Measurements from ENCODE around the gene NYNRIN.
A peak's percentile ranks its signal among the peaks of the same experiment; 100 is the strongest.
"Not testable (repeated sequence)": the region's sequence is repeated elsewhere in the genome, so short reads cannot be mapped to it uniquely, and the experiment has no call there.

The NYNRIN gene

DNA sequence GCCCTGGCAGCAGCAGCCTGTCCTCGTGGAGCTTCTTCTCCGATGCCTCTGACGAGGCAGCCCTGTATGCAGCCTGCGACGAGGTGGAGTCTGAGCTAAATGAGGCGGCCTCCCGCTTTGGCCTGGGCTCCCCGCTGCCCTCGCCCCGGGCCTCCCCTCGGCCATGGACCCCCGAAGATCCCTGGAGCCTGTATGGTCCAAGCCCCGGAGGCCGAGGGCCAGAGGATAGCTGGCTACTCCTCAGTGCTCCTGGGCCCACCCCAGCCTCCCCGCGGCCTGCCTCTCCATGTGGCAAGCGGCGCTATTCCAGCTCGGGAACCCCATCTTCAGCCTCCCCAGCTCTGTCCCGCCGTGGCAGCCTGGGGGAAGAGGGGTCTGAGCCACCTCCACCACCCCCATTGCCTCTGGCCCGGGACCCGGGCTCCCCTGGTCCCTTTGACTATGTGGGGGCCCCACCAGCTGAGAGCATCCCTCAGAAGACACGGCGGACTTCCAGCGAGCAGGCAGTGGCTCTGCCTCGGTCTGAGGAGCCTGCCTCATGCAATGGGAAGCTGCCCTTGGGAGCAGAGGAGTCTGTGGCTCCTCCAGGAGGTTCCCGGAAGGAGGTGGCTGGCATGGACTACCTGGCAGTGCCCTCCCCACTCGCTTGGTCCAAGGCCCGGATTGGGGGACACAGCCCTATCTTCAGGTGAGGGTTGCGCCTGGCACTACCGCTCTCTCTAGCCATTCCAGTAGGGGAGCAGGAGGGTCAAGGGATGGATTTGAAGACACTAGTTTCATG lies 28.7 kb upstream of the NYNRIN start:
- Histone ChIP-seq H2AK5ac (ENCODE audit: low read depth, low read length) (peak overlapping the region; percentile 72), H3K27ac (replicated peaks; ENCODE audit: low read length) (no peak overlapping the region), H2AFZ (ENCODE audit: low read length) (no peak overlapping the region), H4K8ac (ENCODE audit: low read depth, low read length) (peak overlapping the region; percentile 2), H3K4me1 (ENCODE audit: control insufficient read depth in 2 of 2, insufficient read depth in 1 of 2, low read depth in 1 of 2, low read length in 2 of 2) (peaks cover 11 to 16% of the 10 kb centered on the region in 2 donors), H3K4me2 (ENCODE audit: insufficient read depth, low read length, poor library complexity, severe bottlenecking) (no peak overlapping the region), H3K23ac (ENCODE audit: low read depth, low read length, poor library complexity) (peak overlapping the region; percentile 48), H3K9ac (ENCODE audit: low read depth, low read length, poor library complexity) (peak overlapping the region; percentile 17), H2BK120ac (ENCODE audit: low read depth, low read length) (peak overlapping the region; percentile 99), H2BK12ac (ENCODE audit: low read length) (peak overlapping the region; percentile 36), H4K91ac (ENCODE audit: low read depth, low read length, poor library complexity) (no peak overlapping the region), H3K4ac (ENCODE audit: low read length) (peak overlapping the region; percentile 70), H3K18ac (ENCODE audit: low read length) (peak overlapping the region; percentile 55), H3K9me3 (replicated peaks in 1 of 2; ENCODE audit: control insufficient read depth in 2 of 2, insufficient read depth in 1 of 2, low read depth in 1 of 2, low read length in 2 of 2) (no peaks in the 10 kb centered on the region), H3K4me3 (ENCODE audit: low read length in 2 of 2) (no peak overlapping the region), H3K14ac (ENCODE audit: low read length) (no peak overlapping the region), H3K27me3 (ENCODE audit: control insufficient read depth in 3 of 3, insufficient read depth in 3 of 3, low read depth in 1 of 3, low read length in 3 of 3) (no peaks in the 10 kb centered on the region), H3K79me1 (ENCODE audit: low read depth, low read length) (peaks cover 2% of the 10 kb centered on the region), H3K36me3 (replicated peaks in 1 of 2; ENCODE audit: control insufficient read depth in 2 of 2, insufficient read depth in 2 of 2, low read length in 2 of 2) (peaks cover 23 to 50% of the 10 kb centered on the region in 2 donors), H2BK5ac (ENCODE audit: low read length) (peak overlapping the region; percentile 84), H2BK15ac (ENCODE audit: low read length) (peak overlapping the region; percentile 61)
- WGBS, 2 donors (ENCODE audit: extremely low coverage in 2 of 2, insufficient read length in 2 of 2, insufficient replicate concordance in 1 of 2), result no CpG with 5 or more reads among the region's 32 CpGs
- DNase-seq (ENCODE audit: low spot score), result no peak

- Histone ChIP-seq H2BK15ac (ENCODE audit: low read length) (no peak overlapping the region), H3K36me3 (replicated peaks in 1 of 2; ENCODE audit: control insufficient read depth in 2 of 2, insufficient read depth in 2 of 2, low read length in 2 of 2) (peaks cover 25 to 56% of the 10 kb centered on the region in 2 donors), H3K9ac (ENCODE audit: low read depth, low read length, poor library complexity) (no peak overlapping the region), H3K23ac (ENCODE audit: low read depth, low read length, poor library complexity) (no peak overlapping the region), H2AFZ (ENCODE audit: low read length) (no peak overlapping the region), H2BK5ac (ENCODE audit: low read length) (no peak overlapping the region), H3K4me1 (ENCODE audit: control insufficient read depth in 2 of 2, insufficient read depth in 1 of 2, low read depth in 1 of 2, low read length in 2 of 2) (peaks cover 11 to 16% of the 10 kb centered on the region in 2 donors), H3K79me1 (ENCODE audit: low read depth, low read length) (peaks cover 2% of the 10 kb centered on the region), H2BK120ac (ENCODE audit: low read depth, low read length) (no peak overlapping the region), H3K27ac (replicated peaks; ENCODE audit: low read length) (no peak overlapping the region), H3K18ac (ENCODE audit: low read length) (no peak overlapping the region), H3K4me3 (ENCODE audit: low read length in 2 of 2) (no peak overlapping the region), H3K4ac (ENCODE audit: low read length) (no peak overlapping the region), H2BK12ac (ENCODE audit: low read length) (no peak overlapping the region), H3K14ac (ENCODE audit: low read length) (no peak overlapping the region), H2AK5ac (ENCODE audit: low read depth, low read length) (no peak overlapping the region), H3K9me3 (replicated peaks in 1 of 2; ENCODE audit: control insufficient read depth in 2 of 2, insufficient read depth in 1 of 2, low read depth in 1 of 2, low read length in 2 of 2) (no peaks in the 10 kb centered on the region), H3K4me2 (ENCODE audit: insufficient read depth, low read length, poor library complexity, severe bottlenecking) (no peak overlapping the region), H3K27me3 (ENCODE audit: control insufficient read depth in 3 of 3, insufficient read depth in 3 of 3, low read depth in 1 of 3, low read length in 3 of 3) (no peaks in the 10 kb centered on the region), H4K8ac (ENCODE audit: low read depth, low read length) (no peak overlapping the region), H4K91ac (ENCODE audit: low read depth, low read length, poor library complexity) (no peak overlapping the region)
- WGBS, 2 donors (ENCODE audit: extremely low coverage in 2 of 2, insufficient read length in 2 of 2, insufficient replicate concordance in 1 of 2), result no CpG with 5 or more reads among the region's 1 CpG
- no peak for DNase-seq (ENCODE audit: low spot score)
Observed at GRCh38 chr14:24370748-24371147, 28.1 kb upstream of the NYNRIN start.

GRCh38 chr14:24371605-24372004 lies 27.2 kb upstream of the NYNRIN start:
- not testable (repeated sequence) for H3K4ac ChIP-seq (ENCODE audit: low read length); H3K79me1 ChIP-seq (ENCODE audit: low read depth, low read length); H3K27ac ChIP-seq (replicated peaks; ENCODE audit: low read length); H2BK12ac ChIP-seq (ENCODE audit: low read length); H3K9ac ChIP-seq (ENCODE audit: low read depth, low read length, poor library complexity); H3K18ac ChIP-seq (ENCODE audit: low read length); H3K4me2 ChIP-seq (ENCODE audit: insufficient read depth, low read length, poor library complexity, severe bottlenecking); H2BK15ac ChIP-seq (ENCODE audit: low read length); H3K27me3 ChIP-seq (ENCODE audit: control insufficient read depth in 3 of 3, insufficient read depth in 3 of 3, low read depth in 1 of 3, low read length in 3 of 3); H4K91ac ChIP-seq (ENCODE audit: low read depth, low read length, poor library complexity); H3K23ac ChIP-seq (ENCODE audit: low read depth, low read length, poor library complexity); H2BK120ac ChIP-seq (ENCODE audit: low read depth, low read length); H3K14ac ChIP-seq (ENCODE audit: low read length); H3K4me3 ChIP-seq (ENCODE audit: low read length in 2 of 2); H2AFZ ChIP-seq (ENCODE audit: low read length); H2BK5ac ChIP-seq (ENCODE audit: low read length); H4K8ac ChIP-seq (ENCODE audit: low read depth, low read length); DNase-seq (ENCODE audit: low spot score); H3K9me3 ChIP-seq (replicated peaks in 1 of 2; ENCODE audit: control insufficient read depth in 2 of 2, insufficient read depth in 1 of 2, low read depth in 1 of 2, low read length in 2 of 2); H2AK5ac ChIP-seq (ENCODE audit: low read depth, low read length)
- WGBS, 2 donors (ENCODE audit: extremely low coverage in 2 of 2, insufficient read length in 2 of 2, insufficient replicate concordance in 1 of 2), result no CpG with 5 or more reads among the region's 3 CpGs
- Histone ChIP-seq H3K4me1 (ENCODE audit: control insufficient read depth in 2 of 2, insufficient read depth in 1 of 2, low read depth in 1 of 2, low read length in 2 of 2) (peaks cover 10 to 14% of the 10 kb centered on the region in 2 donors), H3K36me3 (replicated peaks in 1 of 2; ENCODE audit: control insufficient read depth in 2 of 2, insufficient read depth in 2 of 2, low read length in 2 of 2) (peaks cover 25 to 64% of the 10 kb centered on the region in 2 donors)

GRCh38 chr14:24372701-24373416 lies 25.9 kb upstream of the NYNRIN start:
- H2BK15ac ChIP-seq (ENCODE audit: low read length), result no peak overlapping the region
- no peak overlapping the region for H2BK120ac ChIP-seq (ENCODE audit: low read depth, low read length)
- H3K4me2 ChIP-seq (ENCODE audit: insufficient read depth, low read length, poor library complexity, severe bottlenecking), result no peak overlapping the region
- no peak overlapping the region for H2AFZ ChIP-seq (ENCODE audit: low read length)
- H3K4ac ChIP-seq (ENCODE audit: low read length), result no peak overlapping the region
- H3K27ac ChIP-seq (replicated peaks; ENCODE audit: low read length), result no peak overlapping the region
- H4K8ac ChIP-seq (ENCODE audit: low read depth, low read length), result no peak overlapping the region
- H3K36me3 ChIP-seq (replicated peaks in 1 of 2; ENCODE audit: control insufficient read depth in 2 of 2, insufficient read depth in 2 of 2, low read length in 2 of 2), result peaks cover 28 to 76% of the 10 kb centered on the region in 2 donors
- no peak overlapping the region for H2AK5ac ChIP-seq (ENCODE audit: low read depth, low read length)
- H3K27me3 ChIP-seq (ENCODE audit: control insufficient read depth in 3 of 3, insufficient read depth in 3 of 3, low read depth in 1 of 3, low read length in 3 of 3), result no peaks in the 10 kb centered on the region
- H3K4me1 ChIP-seq (ENCODE audit: control insufficient read depth in 2 of 2, insufficient read depth in 1 of 2, low read depth in 1 of 2, low read length in 2 of 2), result peaks cover 10 to 19% of the 10 kb centered on the region in 2 donors
- H3K23ac ChIP-seq (ENCODE audit: low read depth, low read length, poor library complexity), result no peak overlapping the region
- H2BK5ac ChIP-seq (ENCODE audit: low read length), result peak overlapping the region; percentile 79
- H3K14ac ChIP-seq (ENCODE audit: low read length), result no peak overlapping the region
- no peak overlapping the region for H3K18ac ChIP-seq (ENCODE audit: low read length)
- no CpG with 5 or more reads among the region's 12 CpGs for WGBS, 2 donors (ENCODE audit: extremely low coverage in 2 of 2, insufficient read length in 2 of 2, insufficient replicate concordance in 1 of 2)
- no peak overlapping the region for H3K4me3 ChIP-seq (ENCODE audit: low read length in 2 of 2)
- peaks cover 0 to 1% of the 10 kb centered on the region in 2 donors for H3K9me3 ChIP-seq (replicated peaks in 1 of 2; ENCODE audit: control insufficient read depth in 2 of 2, insufficient read depth in 1 of 2, low read depth in 1 of 2, low read length in 2 of 2)
- H4K91ac ChIP-seq (ENCODE audit: low read depth, low read length, poor library complexity), result peak overlapping the region; percentile 18
- H3K9ac ChIP-seq (ENCODE audit: low read depth, low read length, poor library complexity), result no peak overlapping the region
- no peak for DNase-seq (ENCODE audit: low spot score)
- H3K79me1 ChIP-seq (ENCODE audit: low read depth, low read length), result peaks cover 2% of the 10 kb centered on the region
- no peak overlapping the region for H2BK12ac ChIP-seq (ENCODE audit: low read length)
